ENCODE results near the gene RHOBTB3.

The RHOBTB3 gene

DNA sequence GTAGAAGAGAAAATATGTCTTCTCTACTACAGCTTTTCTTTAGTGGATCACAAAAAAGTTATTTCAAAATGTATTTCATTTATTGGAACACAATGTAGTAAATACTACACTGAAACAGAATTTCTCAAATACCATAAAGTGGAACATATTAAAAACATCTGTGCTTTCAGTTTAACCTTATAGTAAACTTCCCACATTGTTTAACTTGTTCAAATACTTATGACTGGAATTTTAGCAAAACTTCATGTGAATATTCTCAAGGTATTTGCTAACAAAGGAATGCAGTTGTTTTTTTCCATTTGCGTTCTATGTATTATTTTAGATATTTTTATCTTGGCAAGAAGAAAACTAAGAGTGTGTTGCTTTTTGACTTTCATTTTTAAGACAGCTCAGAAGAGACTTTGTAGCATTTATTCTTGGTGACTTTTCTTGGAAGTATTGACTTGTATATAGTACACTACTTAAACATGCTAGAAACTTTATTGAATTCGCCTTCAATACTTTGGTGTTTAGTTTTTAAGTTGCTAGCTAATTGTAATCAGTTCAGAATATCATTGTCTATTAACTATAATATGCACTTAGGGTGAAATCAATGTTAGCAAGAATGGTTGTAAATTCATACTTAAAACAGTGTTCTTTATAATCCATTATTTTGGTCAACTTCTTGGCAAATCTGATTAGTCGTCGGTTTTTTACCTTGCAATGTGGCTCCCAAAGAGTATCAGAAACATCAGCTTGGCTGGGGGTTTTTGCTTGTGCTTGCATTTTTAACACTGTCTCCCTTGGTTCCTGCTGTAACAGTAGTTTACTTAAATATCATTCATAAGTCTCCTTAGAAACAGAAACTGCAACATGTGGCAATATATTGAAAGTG, 5.0 kb upstream of the RHOBTB3 start:
- Histone ChIP-seq H3K4me1 (ENCODE audit: control insufficient read depth, insufficient read depth, low read length) (no peaks in the 10 kb centered on the region), H3K9me3 (ENCODE audit: control insufficient read depth, low read length) (no peaks in the 10 kb centered on the region), H3K27ac (ENCODE audit: insufficient read depth, low read depth, low read length, poor library complexity, severe bottlenecking) (no peak overlapping the region), H3K4me3 (ENCODE audit: insufficient read depth, low read depth, low read length) (no peak overlapping the region), H3K27me3 (ENCODE audit: control insufficient read depth, insufficient read depth, low read length, poor library complexity, severe bottlenecking) (peaks cover 22% of the 10 kb centered on the region), H3K36me3 (ENCODE audit: control insufficient read depth, insufficient read depth, low read length) (no peaks in the 10 kb centered on the region)
- WGBS, 2 experiments: 87 to 91% methylated on average over 3 of the region's 4 CpGs

DNA sequence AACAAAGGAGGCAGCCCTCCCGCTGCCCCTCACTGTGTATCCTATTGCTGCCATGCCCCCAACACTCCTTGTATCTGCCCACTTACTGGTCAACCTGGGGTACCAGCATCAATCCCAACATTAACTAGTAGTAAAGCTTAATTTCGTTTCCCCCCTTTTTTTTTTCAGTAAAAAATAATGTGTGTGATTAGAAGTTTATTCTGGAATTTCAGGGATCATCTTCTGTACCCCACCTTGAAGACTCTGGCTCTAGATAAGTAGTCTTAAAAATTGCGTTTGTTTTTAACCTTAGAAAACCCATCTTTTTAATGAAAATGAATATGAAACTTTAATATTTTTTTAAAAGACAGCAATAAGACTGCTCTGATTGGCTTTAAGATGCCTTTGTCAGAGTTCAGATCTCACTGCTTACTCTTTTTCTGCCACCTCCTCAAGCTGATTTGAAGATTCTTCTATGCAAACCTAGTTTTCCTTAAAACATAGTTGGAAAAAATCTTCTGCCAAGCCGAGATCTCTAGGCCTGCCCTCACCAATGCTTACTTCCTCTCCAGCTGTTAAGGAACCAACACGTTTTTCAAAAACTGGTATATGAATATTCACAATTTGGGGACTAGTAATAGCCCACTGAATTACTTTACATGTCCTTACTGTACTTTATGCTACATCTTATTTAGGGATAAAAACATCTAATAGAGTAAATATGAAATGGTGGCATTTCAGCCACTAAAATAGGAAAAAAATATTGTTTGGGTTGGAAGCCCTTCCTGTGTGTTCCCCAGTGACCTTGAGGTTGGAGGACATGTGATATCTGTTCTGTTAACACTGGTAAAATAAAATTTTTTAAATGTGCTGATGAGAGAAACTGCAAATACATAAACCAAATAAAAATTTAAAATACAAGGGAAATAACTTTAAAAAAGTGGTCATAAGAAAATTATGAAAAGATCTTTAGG, 4.0 kb upstream of the RHOBTB3 start:
- Histone ChIP-seq H3K4me1 (ENCODE audit: control insufficient read depth, insufficient read depth, low read length) (no peaks in the 10 kb centered on the region), H3K36me3 (ENCODE audit: control insufficient read depth, insufficient read depth, low read length) (no peaks in the 10 kb centered on the region)

DNA sequence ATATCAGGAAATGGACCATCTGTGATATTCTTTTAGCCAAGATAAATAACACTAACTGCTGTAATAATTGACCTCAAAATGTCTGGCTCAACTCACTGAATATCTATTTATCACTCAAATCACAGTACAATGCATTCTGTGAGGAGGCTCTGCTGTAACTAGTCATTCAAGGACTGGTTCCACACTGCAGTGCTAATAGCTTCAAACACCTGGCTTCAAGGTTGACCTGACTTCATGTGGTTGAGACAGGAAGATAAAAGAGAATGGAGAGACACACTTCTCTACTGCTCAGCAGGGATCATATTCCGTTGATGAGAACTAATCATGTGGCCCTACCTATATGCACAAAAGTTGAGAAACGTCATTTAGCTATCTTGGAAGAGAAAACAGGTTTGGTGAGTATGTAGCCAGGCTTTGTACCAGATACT, 3.4 kb upstream of the RHOBTB3 start:
- WGBS, 2 experiments: 87 to 97% methylated on average over 2 of the region's 2 CpGs
- peaks cover 38% of the 10 kb centered on the region for H3K27me3 ChIP-seq (ENCODE audit: control insufficient read depth, insufficient read depth, low read length, poor library complexity, severe bottlenecking)
- H3K36me3 ChIP-seq (ENCODE audit: control insufficient read depth, insufficient read depth, low read length): no peaks in the 10 kb centered on the region
- H3K9me3 ChIP-seq (ENCODE audit: control insufficient read depth, low read length): no peaks in the 10 kb centered on the region
- no peaks in the 10 kb centered on the region for H3K4me1 ChIP-seq (ENCODE audit: control insufficient read depth, insufficient read depth, low read length)
- H3K4me3 ChIP-seq (ENCODE audit: insufficient read depth, low read depth, low read length): no peak overlapping the region
- no peak overlapping the region for H3K27ac ChIP-seq (ENCODE audit: insufficient read depth, low read depth, low read length, poor library complexity, severe bottlenecking)

More for the DNA sequence above, 4.0 kb upstream of the RHOBTB3 start:
- Histone ChIP-seq H3K27me3 (ENCODE audit: control insufficient read depth, insufficient read depth, low read length, poor library complexity, severe bottlenecking) (peaks cover 31% of the 10 kb centered on the region), H3K9me3 (ENCODE audit: control insufficient read depth, low read length) (no peaks in the 10 kb centered on the region), H3K27ac (ENCODE audit: insufficient read depth, low read depth, low read length, poor library complexity, severe bottlenecking) (no peak overlapping the region), H3K4me3 (ENCODE audit: insufficient read depth, low read depth, low read length) (no peak overlapping the region)
- WGBS, 2 experiments: 69 to 70% methylated on average over 3 of the region's 5 CpGs

DNA sequence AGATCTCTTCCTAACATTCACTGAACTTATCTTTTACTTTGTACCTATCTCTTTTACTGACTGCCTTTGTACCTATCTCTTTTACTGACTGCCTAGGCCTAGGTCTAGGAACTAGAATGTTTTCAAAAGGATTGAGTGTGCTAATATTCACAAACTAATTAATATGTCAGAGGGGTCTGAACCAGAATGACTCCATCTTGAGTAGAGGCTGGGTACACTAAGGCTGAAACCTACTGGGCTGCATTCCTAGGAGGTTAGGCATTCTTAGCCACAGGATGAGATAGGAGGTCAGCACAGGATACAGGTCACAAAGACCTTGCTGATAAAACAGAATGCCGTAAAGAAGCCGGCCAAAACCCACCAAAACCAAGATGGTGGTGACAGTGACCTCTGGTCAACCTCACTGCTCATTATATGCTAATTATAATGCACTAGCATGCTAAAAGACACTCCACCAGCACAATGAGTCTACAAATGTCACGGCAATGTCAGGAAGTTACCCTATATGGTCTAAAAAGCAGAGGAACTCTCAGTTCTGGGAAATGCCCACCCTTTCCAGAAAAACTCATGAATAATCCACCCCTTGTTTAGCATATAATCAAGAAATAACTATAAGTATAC, 2.5 kb upstream of the RHOBTB3 start:
- Histone ChIP-seq H3K27ac (ENCODE audit: insufficient read depth, low read depth, low read length, poor library complexity, severe bottlenecking) (no peak overlapping the region), H3K27me3 (ENCODE audit: control insufficient read depth, insufficient read depth, low read length, poor library complexity, severe bottlenecking) (peaks cover 46% of the 10 kb centered on the region), H3K4me1 (ENCODE audit: control insufficient read depth, insufficient read depth, low read length) (no peaks in the 10 kb centered on the region), H3K36me3 (ENCODE audit: control insufficient read depth, insufficient read depth, low read length) (no peaks in the 10 kb centered on the region), H3K4me3 (ENCODE audit: insufficient read depth, low read depth, low read length) (no peak overlapping the region), H3K9me3 (ENCODE audit: control insufficient read depth, low read length) (no peaks in the 10 kb centered on the region)
- WGBS, 2 experiments: 88 to 93% methylated on average over 3 of the region's 3 CpGs

DNA sequence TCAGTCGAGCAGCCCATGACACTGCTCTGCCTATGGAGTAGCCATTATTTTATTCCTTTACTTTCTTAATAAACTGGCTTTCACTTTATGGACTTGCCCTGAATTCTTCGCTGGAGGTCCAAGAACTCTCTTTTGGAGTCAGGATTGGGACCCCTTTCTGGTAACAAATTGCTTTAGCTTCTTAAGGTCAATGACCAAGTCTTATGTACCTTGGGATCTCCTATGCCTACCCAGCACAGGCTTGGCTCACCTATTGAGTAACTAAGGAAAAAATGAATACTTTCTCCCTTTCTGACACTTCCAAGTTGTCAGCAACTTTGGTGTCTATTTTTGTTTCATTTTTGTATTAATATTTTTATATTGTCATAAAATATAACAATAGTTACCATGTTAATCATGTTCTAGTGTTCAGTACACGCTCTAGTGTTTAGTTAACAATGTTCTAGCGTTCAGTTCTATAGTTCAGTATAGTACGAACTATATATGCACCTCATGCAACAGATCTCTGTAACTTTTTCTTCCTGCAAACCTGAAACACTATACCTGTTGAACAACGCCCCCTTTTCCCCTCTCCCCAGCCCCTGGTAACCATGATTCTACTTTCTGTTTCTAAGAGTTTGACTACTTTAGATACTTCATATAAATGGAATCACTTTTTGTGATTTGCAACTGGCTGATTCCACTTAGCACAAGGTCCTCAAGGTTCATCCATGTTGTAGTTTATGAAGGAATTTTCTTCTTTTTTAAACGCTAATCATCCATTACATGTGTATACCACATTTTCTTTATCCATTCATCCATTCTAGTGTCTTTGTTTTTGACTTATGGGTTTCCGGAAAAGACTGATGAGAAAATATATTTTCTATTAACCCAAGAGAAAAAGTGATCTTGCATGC, 1.8 kb upstream of the RHOBTB3 start:
- peaks cover 52% of the 10 kb centered on the region for H3K27me3 ChIP-seq (ENCODE audit: control insufficient read depth, insufficient read depth, low read length, poor library complexity, severe bottlenecking)
- H3K4me3 ChIP-seq (ENCODE audit: insufficient read depth, low read depth, low read length): no peak overlapping the region
- H3K27ac ChIP-seq (ENCODE audit: insufficient read depth, low read depth, low read length, poor library complexity, severe bottlenecking): no peak overlapping the region
- 90% methylated on average over 6 of the region's 8 CpGs for WGBS, 2 experiments
- H3K9me3 ChIP-seq (ENCODE audit: control insufficient read depth, low read length): no peaks in the 10 kb centered on the region
- H3K4me1 ChIP-seq (ENCODE audit: control insufficient read depth, insufficient read depth, low read length): no peaks in the 10 kb centered on the region
- H3K36me3 ChIP-seq (ENCODE audit: control insufficient read depth, insufficient read depth, low read length): no peaks in the 10 kb centered on the region

DNA sequence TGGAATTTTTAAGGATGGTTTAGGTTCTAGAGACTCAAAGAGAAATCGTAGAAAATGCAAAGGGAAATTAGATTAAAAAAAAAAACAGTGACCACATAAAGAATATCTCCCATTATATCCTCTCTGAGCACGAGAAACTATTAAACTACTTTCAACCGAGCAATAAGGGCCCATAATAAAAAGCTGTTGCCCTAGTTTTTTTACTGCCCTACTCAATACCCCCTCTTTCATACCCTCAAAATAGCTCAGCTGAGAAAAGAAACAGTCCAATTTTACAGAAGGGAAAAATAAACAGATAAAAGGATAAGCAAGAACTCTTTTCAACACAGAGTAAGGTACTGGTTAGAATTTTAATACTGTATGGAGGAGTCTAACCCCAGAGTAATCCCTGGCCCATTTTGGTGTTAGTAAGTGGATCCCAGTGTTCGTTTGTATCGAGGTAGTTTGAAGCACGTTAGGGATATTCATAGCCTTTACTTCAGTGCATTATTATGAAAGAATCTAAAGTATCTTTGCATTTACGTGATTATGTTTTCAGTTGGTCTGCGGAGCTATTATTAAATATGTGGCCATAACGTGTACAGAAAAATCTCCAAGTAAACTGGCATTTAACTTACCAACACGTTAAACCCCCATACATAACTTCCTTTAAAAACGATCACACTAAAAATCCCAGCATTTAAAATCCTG, 980 bp upstream of the RHOBTB3 start:
- Histone ChIP-seq H3K36me3 (ENCODE audit: control insufficient read depth, insufficient read depth, low read length) (no peaks in the 10 kb centered on the region), H3K27ac (ENCODE audit: insufficient read depth, low read depth, low read length, poor library complexity, severe bottlenecking) (no peak overlapping the region), H3K9me3 (ENCODE audit: control insufficient read depth, low read length) (no peaks in the 10 kb centered on the region), H3K4me1 (ENCODE audit: control insufficient read depth, insufficient read depth, low read length) (no peaks in the 10 kb centered on the region), H3K27me3 (ENCODE audit: control insufficient read depth, insufficient read depth, low read length, poor library complexity, severe bottlenecking) (peaks cover 52% of the 10 kb centered on the region), H3K4me3 (ENCODE audit: insufficient read depth, low read depth, low read length) (peak overlapping the region; percentile 59)
- 41 to 49% methylated on average over 8 to 11 of the region's 11 CpGs for WGBS, 2 experiments

DNA sequence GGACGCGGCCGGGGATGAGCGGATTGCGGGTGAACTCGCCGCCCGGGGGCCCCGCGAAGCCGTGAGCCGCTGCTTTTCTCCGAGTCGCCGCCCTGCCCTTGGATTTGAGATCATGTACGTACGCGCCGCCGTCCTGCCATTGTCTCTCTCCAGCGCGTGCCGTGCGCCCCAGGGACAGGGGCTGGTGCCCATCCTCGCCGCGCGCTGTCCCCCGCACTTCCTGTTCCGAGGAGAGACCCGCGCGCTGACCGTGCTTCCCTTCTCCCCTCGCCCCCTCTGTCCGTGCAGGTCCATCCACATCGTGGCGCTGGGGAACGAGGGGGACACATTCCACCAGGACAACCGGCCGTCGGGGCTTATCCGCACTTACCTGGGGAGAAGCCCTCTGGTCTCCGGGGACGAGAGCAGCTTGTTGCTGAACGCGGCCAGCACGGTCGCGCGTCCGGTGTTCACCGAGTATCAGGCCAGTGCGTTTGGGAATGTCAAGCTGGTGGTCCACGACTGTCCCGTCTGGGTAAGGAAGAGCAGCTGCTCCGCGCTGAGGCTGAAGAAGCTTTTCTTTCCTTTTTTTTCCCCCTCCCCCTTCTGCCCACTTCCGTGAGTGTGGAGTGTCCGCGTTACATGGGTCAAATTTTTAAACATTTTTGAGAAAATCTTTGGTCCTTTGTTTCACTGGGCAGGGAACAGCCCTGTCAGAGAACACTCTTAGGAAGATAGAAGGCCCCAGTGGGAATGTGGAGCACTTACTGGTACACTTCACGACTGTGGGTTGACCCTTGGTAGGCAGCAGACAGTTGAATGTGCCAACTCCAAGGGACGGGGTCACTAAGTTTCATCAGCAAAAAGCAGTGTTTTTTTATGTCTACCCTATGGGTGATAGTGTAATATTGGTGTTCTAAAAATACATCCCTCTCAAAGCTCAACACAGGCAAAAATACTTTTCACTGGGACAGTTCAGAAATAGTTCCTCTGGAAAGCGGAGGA, 727 bp downstream of the RHOBTB3 start:
- 1% methylated on average over 63 of the region's 64 CpGs for WGBS, 2 experiments
- no peaks in the 10 kb centered on the region for H3K4me1 ChIP-seq (ENCODE audit: control insufficient read depth, insufficient read depth, low read length)
- peaks cover 52% of the 10 kb centered on the region for H3K27me3 ChIP-seq (ENCODE audit: control insufficient read depth, insufficient read depth, low read length, poor library complexity, severe bottlenecking)
- H3K9me3 ChIP-seq (ENCODE audit: control insufficient read depth, low read length): no peaks in the 10 kb centered on the region
- no peaks in the 10 kb centered on the region for H3K36me3 ChIP-seq (ENCODE audit: control insufficient read depth, insufficient read depth, low read length)
- peak overlapping the region; percentile 45 for H3K27ac ChIP-seq (ENCODE audit: insufficient read depth, low read depth, low read length, poor library complexity, severe bottlenecking)
- peak overlapping the region; percentile 59 for H3K4me3 ChIP-seq (ENCODE audit: insufficient read depth, low read depth, low read length)

DNA sequence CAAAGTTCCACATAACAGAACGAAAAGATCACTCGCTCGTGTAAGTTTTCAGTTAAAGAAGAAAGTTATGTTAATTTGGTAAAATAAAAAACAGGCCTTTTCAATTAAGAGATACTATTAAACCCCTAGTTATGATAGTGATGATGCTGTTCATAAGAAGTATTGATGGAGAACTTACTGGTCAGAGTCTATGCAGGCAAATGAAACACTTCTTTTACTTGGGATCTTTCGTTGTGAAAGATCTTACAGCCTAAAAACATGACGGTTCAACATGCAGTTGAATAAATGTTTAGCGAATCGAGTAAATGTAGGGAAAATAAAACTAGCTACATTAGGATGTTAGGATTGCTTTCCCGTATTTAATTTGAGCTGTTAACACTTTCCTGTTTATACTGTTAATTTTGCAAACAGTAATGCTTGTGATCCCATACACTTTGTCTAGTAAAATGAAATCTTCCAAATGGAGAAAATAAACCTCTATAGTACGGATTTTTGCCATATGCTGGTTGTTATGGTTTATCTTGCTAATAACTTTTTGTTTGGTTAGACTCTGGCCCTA, 2.0 kb downstream of the RHOBTB3 start:
- no peaks in the 10 kb centered on the region for H3K9me3 ChIP-seq (ENCODE audit: control insufficient read depth, low read length)
- 95% methylated on average over 8 to 9 of the region's 9 CpGs for WGBS, 2 experiments
- no peaks in the 10 kb centered on the region for H3K4me1 ChIP-seq (ENCODE audit: control insufficient read depth, insufficient read depth, low read length)
- H3K27ac ChIP-seq (ENCODE audit: insufficient read depth, low read depth, low read length, poor library complexity, severe bottlenecking): no peak overlapping the region
- peaks cover 52% of the 10 kb centered on the region for H3K27me3 ChIP-seq (ENCODE audit: control insufficient read depth, insufficient read depth, low read length, poor library complexity, severe bottlenecking)
- H3K4me3 ChIP-seq (ENCODE audit: insufficient read depth, low read depth, low read length): no peak overlapping the region
- H3K36me3 ChIP-seq (ENCODE audit: control insufficient read depth, insufficient read depth, low read length): no peaks in the 10 kb centered on the region

All from ectodermal cell (in vitro differentiated cells).